ENCODE data around the gene WFDC6. TPM values are rescaled to one million over a fixed set of nuclear protein-coding genes. Genes with fewer than 3 reads are reported as not detected.
A peak's percentile ranks its signal among the peaks of the same experiment; 100 is the strongest.
"Not testable (repeated sequence)": the region's sequence is repeated elsewhere in the genome, so short reads cannot be mapped to it uniquely, and the experiment has no call there.

WFDC6 gene
- under 1 TPM in 1 of 3 donors, not detected in 2; 0.37 TPM for polyA plus RNA-seq (ENCODE audit: insufficient read length in 3 of 3)
- long read RNA-seq, donor 1 = 0 reads
- long read RNA-seq, donor 2 = 0 reads
- long read RNA-seq, donor 3 = 0 reads
- long read RNA-seq, donor 4 = 0 reads
- long read RNA-seq, donor 5 = 0 reads
- long read RNA-seq, donor 6 = 0 reads
- long read RNA-seq, donor 7 = 0 reads
- long read RNA-seq, donor 8 = 0 reads
- long read RNA-seq, donor 9 = 0 reads
- long read RNA-seq, donor 10 = 0 reads
- long read RNA-seq, donor 11 = 0 reads
- long read RNA-seq, donor 12 = 0 reads
- long read RNA-seq, donor 13 = 0 reads
- long read RNA-seq, donor 14 = 0 reads
- long read RNA-seq, donor 15 = 0 reads
- long read RNA-seq, donor 16 = 0 reads

DNA sequence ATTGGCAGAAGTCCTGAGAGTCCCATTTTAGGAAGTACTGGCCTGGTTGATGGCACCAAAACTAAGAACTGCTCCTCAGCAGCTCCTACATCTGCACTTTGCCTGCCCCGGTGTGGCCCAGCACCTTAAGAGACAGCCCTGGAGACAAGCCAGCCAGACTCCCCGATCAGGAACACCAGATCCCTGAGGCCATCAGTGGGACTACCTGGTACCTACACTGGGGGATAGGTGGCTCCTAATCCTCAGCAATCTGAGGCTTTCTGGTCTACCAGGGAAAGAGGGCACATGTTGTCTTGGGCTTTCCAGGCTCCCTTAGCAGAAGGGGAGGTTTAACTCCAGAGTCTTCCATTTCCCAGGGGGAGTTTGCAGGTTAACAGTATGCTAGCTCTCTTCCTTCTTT is at the start of gene WFDC6:
Gene WFDC6, minus strand, starts transcription at position 101 of the 400 bp plus-strand sequence. Its CDS starts 75 bp downstream, at position 26.
- no peak for DNase-seq

DNA sequence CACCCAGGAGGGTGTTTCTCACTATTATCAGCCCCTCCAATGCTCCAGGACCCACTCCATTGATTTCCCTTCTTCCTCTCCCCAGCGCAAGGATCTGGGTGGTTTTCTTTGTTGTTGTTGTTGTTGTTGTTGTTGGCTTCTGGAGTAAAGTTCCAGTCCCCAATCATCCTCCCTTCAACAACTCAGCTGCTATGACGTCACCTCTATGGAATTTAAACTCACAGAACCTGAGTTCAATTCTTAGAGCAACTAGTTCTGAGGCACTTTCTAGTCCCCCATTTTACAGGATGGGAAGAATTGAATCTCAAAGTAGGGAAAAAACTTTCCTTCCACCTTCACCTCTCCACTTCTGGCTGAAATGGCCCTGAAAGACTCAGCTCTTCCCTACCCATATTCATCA is 49.5 kb upstream of the WFDC6 start:
- DNase-seq = no peak

DNA sequence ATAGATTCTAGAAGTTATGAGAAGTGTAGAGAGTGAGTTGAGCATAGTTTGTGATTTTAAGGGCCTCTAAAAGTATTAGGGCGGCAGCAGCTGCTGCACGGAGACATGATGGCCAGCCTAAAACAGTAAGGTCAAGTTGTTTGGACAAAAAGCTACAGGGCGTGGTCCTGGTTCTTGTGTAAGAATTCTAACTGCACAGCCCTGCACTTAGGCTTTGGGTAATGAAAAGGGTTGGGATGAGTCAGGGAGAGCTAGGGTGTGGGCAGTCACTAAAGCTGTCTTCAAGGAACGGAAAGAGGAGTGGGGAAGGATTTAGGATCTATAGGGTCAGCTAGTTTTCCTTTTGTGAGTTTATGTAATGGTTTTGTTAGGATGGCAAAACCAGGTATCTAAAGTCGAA is 46.7 kb upstream of the WFDC6 start:
- not testable (repeated sequence) for DNase-seq

DNA sequence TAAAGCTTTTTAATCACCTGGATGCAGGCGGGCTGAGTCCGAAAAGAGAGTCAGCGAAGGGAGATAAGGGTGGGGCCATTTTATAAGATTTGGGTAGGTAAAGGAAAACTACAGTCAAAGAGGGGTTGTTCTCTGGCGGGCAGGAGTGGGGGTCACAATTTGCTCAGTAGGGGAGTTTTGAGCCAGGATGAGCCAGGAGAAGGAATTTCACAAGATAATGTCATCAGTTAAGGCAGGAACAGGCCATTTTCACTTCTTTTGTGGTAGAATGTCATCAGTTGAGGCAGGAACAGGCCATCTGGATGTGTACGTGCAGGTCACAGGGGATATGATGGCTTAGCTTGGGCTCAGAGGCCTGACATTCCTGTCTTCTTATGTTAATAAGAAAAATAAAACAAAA is 45.0 kb upstream of the WFDC6 start:
- not testable (repeated sequence) for DNase-seq

DNA sequence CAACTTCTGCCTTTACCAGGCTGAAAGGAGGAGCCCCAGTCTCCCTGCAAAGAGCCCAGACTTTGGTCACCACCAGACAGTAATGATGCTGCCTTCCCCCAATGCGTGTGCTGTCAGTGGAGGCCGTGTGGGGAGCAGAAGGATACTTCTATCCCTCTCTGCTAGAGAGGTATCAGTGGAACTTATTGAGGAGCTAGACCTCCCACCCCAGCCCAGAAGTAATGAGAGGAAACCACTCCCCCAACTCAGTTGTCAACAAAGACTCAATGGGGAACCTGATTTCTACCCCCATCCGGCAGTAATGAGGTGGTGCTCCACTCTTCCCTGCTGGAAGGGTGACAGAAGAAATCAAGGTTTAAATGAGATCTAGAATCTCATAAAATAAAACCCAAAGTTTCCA is 44.2 kb upstream of the WFDC6 start:
- DNase-seq = no peak

DNA sequence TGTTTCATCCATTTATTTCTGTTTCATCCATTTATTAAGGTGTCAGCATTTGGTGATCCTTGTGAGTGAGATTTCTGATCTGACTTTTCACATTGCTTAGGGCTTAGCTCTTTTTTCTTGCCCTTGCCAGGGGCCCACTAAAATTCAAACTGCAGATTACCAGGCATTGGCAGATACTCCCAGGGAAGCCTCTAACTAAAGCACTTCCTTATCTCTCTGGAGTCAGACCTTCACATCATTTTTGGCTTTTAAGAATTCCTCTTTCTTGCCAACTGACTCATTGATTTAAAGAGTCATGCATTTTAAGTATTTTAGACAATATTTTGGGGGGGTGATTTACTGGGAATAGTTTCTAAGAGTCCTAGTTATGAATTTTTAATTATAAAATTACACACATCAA is 42.4 kb upstream of the WFDC6 start:
- no peak for DNase-seq

DNA sequence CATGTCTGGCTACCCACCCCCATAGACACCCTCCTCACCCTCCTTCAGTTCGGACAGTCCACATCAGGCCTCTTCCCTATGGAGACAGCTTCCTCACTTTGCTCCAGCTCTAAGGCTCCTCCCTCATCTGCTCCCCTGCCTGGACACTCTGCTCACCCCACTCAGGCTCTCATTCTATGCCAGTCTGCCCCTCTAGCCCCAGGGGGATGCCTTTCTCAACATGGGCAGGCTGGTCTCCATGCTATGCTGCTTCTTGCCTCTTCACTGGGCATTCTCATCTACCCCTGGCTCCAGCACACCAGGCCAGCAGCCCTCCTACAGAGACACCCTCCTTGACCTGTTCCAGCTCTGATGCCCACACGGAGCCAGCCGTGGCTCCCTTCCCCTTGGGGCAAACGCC is 39.9 kb upstream of the WFDC6 start, which contains the start of gene WFDC8:
Gene WFDC8, minus strand, starts transcription at position 101 of the 400 bp plus-strand sequence. Its CDS starts 37 bp downstream, at position 64.
- no peak for DNase-seq

DNA sequence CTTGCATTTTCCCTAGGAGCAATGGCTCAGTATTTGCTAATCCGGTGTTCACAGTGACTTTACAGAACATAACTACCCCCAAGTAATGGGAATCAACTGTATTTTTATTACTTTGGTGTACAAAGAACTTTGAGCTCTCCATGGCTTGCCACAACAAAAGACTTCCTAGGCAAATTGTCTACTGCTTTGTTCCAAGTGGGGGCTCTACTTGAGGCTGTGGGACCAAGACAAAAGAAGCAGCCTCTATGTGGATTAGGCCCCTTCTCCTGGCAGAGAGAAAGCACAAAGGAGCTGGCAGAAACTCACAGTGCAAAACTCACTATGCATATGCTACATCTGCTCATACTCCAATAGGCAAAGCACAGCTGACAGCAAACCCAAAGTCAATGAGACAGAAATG is 38.9 kb upstream of the WFDC6 start:
- no peak for DNase-seq

DNA sequence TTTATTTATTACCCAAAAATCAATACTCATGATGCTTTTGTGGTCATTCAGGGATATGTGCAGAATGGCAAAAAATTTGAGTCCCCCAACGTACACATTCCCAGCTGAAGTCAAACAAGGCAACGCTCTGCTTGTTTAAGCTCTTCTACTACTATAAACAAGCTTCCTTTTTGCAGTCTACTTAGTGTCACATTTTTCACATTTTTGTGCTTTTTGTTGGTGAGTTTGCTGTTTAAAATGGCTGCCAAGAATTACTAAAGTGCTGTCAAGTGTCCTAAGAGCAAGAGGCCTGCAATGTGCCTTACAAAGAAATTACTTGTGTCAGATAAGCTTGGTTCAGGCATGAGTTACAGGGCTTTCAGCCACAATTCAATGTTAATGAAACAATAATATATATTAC is 37.7 kb upstream of the WFDC6 start:
- peak; percentile 16 for DNase-seq

DNA sequence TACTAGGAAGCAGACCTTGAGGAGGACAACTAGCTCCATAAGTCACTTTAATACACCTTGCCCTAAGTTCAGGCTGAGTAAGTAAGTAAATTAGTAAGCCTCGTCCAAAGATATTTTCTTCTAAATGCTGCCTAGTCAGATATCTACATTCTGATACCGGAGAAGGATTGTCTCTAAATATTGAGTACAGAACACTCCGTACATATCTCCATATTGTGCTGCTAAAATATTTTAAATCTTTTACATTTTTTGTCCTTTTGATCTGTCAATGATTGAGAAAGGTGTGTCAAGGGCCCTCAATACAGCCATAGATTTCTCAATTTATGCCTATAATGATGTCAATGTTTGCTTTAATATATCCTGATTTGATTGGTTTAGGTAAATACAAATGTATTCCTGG is 36.6 kb upstream of the WFDC6 start:
- no peak for DNase-seq

DNA sequence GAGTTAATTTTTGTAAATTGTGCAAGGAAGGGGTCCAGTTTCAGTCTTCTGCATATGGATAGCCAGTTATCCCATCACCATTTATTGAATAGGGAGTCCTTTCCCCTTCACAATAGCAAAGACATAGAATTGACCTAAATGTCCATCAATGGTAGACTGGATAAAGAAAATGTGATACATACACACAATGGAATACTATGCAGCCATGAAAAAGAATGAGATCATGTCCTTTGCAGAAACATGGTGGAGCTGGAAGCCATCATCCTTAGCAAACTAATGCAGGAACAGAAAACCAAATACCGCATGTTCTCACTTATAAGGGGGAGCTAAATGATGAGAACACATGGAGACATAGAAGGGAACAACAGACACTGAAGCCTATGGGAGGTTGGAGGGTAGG is 30.4 kb upstream of the WFDC6 start:
- not testable (repeated sequence) for DNase-seq

DNA sequence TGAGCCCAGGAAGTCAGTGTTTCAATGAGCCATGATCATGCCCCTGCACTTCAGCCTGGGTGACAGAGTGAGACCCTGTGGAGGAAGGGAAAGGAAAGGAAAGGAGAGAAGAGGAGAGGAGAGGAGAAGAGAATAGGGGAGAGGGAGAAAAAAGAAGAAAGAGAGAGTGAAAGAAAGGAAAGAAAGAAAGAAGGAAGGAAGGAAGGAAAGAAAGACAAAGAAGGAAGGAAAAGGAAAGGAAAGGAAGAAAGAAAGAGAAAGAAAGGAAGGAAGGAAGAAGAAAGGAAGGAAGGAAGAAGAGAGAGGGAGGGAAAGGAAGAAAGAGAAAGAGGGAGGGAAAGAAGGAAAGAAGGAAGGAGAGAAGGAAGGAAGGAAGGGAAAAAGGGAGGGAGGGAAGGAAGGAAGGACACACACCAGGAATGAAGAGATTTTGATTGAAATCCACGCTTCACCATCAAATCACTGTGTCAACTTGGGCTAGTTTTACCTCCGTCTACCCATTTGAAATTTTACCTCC is 25.5 kb upstream of the WFDC6 start:
- no peak for DNase-seq

DNA sequence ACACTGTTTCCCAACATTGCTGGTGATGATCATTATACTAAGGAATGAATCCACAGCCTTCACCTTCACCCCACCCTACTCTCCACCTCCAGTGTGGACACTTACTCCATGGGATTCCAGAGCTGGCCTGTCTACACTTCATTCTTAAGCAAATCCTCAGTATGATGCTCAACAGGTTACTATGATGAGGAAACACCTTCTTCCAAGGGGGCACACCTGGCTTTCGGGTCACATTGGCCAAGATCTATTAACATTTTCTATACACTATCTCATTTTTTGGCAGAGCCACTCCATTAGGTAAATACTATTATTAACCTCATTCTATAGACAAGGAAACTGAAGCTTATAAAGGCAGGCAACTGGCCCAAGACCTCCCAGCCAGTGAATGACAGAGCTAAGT is 15.9 kb upstream of the WFDC6 start:
- DNase-seq = no peak

DNA sequence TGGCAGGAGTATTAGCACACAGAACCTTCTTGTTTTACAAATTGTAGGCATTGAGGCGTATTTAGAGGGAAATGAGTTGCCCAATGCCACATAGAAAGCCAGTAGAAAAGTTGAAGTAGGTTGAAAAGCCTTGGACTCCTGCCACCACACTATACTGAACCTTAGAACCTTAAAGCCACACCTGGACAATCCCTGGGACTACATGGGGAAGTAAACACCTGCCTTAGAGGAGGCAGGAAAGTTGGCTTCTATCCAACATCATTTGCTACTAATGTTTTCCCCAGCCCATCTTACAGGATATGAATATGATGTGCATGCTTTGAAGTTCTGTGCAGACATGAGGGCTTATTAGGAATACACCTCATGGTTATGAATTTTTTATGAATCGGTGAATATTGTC is 13.2 kb upstream of the WFDC6 start:
- no peak for DNase-seq

DNA sequence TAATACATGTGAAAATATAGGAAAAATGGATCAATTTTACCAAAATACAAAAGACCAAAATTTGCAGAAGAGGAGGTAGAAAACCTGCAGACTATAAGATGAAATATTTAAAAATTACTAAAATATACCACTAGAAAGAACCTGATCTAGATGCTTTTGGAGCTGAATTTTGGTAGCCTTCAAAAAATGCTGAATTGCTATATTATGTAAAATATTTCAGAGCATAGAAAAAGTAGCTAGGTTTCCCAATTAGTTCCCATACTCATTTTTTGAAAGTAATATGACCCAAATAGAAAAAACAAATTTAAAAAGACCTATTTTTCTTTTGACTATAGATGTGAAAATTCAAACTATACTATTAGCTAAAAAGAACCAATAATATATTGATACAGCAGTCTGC is 11.5 kb upstream of the WFDC6 start:
- DNase-seq = no peak

DNA sequence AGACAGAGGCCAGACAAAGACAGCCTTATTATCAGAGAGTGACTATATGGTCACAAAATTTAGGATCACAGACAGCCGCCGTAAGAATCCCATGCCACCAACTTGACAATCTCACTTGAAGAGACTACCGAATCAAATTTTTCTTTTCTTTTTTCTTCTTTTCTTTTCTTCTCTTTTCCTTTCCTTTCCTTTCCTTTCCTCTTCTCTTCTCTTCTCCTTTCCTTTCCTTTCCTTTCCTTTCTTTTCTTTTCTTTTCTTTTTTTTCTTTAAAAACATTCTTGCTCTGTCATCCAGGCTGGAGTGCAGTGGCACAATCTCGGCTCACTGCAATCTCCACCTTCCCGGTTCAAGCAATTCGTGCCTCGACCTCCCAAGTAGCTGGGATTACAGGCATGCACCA is 9.1 kb upstream of the WFDC6 start:
- no peak for DNase-seq

DNA sequence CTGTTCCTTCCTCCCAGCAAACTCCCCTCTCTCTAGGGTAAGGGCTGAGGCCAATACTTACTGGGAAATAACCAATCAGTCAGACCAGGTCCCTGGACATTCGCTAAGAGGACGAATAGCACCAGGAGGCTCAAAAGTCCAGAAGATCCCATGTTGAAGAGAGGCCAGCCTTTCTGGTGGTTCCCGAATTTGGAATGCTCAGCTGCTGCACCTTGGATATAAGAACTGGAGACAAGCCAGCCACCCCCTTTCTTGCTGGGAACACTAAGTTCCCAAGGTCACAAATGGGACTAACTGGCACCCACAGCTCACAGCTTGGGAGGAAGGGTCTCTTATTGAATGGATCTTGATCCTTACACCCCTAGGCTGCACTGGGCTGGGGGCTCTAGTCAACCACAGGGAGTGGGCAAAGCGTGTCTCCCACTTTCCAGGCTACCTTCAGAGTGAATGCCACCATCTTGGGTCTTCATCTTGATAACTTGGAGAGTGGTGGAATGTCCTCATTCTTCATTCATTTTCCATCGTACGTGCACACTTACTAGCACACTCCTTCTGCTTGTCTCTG is 8.0 kb upstream of the WFDC6 start, which contains the start of gene EPPIN:
Gene EPPIN, minus strand, starts transcription at position 196 of the 565 bp plus-strand sequence. Its CDS starts 44 bp downstream, at position 152.
- DNase-seq = no peak

DNA sequence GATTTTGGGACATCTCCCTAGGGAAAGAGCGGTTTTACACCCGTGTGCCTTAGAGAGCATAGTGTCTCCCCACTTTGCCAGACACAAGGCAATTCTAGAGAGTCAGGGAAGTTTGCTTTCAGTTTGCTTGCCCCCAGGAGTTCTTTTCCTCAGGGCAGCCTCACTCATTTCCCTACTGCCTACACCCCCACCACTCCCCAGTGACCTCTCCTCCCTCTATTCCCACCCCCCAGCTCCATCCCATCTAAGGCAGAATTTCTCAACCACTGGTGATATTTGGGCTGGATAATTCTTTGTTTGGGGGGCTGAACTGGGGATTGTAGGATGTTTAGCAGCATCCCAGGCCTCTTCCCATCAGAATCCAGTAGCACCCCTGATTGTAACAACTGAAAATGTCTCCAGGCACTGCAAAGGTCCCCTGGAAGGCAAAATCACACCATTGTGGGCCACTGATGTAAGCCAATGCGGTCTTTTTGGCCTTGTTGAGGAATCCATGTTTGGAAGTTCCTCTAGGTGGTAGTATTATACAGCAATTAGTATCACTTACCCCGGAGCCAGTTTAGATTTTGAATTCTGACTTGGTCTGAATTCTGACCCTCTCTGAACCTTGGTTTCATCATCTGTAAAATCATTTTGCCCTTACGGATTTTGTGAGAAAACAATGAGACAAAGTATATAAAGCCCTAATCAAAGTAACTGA is 6.6 kb upstream of the WFDC6 start:
- no peak for DNase-seq

DNA sequence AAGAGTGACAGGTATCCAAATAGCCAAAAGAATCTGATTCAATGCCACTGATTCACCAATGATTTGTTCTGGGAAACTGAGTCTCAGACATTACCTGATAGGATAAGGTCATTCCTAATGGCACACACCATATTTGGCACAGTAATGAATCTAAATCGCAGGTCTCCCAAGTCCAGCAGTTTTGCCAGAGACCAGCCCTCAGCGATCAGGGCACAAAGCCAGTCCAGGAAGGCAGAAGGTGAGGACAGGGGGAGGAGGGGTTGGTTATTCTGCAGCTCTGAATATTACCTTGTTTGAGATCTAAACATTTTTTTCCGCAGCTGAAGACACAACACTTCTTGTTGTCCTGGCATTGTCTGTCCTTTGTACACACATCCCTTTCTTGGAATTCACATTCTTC is 6.1 kb upstream of the WFDC6 start:
- no peak for DNase-seq

DNA sequence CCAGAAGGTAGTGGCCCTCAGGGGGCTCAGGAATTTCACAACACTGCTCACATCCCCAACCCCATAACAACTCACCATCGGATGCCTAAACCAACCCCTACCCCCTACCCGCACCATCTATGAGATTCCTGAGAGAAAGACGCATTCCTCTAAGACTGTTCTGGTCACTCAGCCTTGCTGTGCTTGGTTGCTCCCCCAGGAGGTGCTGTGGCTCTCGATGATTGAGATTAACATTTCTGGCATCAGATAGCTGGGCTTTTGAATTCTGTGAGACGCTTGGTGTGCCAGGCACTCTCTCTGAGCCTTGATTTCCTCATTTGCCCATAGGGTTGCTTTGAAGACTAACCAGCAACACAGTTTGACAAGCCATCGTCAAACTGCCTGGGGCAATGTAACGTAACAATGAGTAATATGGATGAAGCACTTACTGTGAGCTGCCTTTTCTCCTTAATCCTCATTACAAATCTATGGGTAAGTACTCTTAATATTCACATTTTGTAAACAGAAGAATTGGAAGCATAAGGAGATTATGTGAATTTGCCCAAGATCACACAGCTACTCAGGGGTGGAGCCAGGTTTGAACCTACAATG is 978 bp downstream of the WFDC6 start:
- no peak for DNase-seq

DNA sequence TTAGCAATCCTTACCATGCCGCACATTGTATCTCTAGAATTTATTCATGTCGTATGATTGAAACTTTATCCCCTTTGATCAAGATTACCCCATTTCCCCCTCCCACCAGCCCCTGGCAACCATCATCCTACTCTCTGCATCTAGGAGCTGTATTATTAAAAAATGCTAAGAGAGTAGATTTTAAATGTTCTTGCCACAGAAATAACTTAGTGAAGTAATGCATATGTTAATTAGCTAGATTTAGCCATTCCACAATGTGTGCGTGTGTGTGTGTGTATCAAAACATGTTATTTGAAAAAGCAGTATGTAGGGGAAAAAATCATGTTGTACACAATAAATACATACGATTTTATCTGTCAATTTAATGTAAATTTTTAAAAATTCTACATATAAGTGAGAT is 12.0 kb downstream of the WFDC6 start:
- no peak for DNase-seq

DNA sequence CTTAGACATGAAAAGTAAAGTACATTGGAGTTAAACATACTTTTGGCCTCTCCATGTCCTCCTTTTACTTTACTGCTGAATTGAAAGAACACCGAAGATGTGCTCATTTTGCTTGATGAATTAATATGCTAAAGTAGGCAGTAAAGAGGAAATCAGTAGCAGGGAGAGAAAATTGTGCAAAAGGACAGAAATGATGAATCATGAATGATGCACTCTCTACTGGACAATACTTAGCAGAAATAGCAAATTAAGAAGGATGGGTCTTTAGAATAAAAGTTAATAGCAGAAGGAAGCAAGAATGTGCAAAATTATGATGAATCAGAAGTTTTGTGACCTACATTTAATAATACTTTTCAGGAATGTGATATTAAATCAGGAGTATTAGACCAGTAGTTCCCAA is 15.5 kb downstream of the WFDC6 start:
- DNase-seq = no peak
